Vagina (tissue), 2 donors: Measurements from ENCODE around the gene FSTL1. TPM values are rescaled to one million over a fixed set of nuclear protein-coding genes. Genes with fewer than 3 reads are reported as not detected.

Source experiments
- DNase-seq, 2 donors: peaks; one replicate each; pipeline ENCODE4 v3.0.0-alpha.2; 2017; ENCODE audit errors: extremely low spot score in 2 of 2
- H3K27ac ChIP-seq: fragments of 200-600 bp; sonication (generic); one replicate; pipeline ENCODE4 v1.5.1; 2019
- H3K27me3 ChIP-seq: fragments of 200-600 bp; sonication (generic); one replicate; pipeline ENCODE4 v1.5.1; 2019
- H3K36me3 ChIP-seq, 2 donors: fragments of 200-600 bp; sonication (generic); one replicate each; pipeline ENCODE4 v1.5.1; 2017 to 2019
- H3K4me1 ChIP-seq: fragments of 200-600 bp; sonication (generic); one replicate; pipeline ENCODE4 v1.5.1; 2019
- H3K4me3 ChIP-seq, 2 donors: fragments of 200-600 bp; sonication (generic); 1 replicate in 1 of 2; 2 replicates in 1 of 2; pipeline ENCODE4 v1.5.1; 2016 to 2019
- H3K9me3 ChIP-seq: fragments of 200-600 bp; sonication (generic); one replicate; pipeline ENCODE4 v1.5.1; 2019
- CTCF ChIP-seq, 3 experiments: fragments of 450-650 bp in 2 of 3; fragments of 200-600 bp in 1 of 3; sonication (generic) in 1 of 3; IDR thresholded peaks; one replicate each; pipeline ENCODE4 v1.5.1; 2017 to 2019; ENCODE audit warnings: antibody characterized with exemption in 3 of 3, mild to moderate bottlenecking in 2 of 3, moderate library complexity in 2 of 3
- POLR2A ChIP-seq, 2 donors: fragments of 450-650 bp; IDR thresholded peaks; one replicate each; pipeline ENCODE4 v1.6.1; 2017; ENCODE audit warnings: antibody characterized with exemption in 2 of 2, mild to moderate bottlenecking in 2 of 2, moderate library complexity in 2 of 2
- POLR2AphosphoS5 ChIP-seq, 2 donors: sonication (generic); formaldehyde crosslinking; IDR thresholded peaks; one replicate each; pipeline ENCODE4 v1.9.0; 2017; ENCODE audit warnings: antibody characterized with exemption in 2 of 2, mild to moderate bottlenecking in 2 of 2, low read depth in 1 of 2; ENCODE audit not compliant: insufficient read depth in 1 of 2
- intact Hi-C: fragments of 100-400 bp; cut with DNase I; formaldehyde crosslinking; loops from one replicate; pipeline ENCODE4 v1.15.1; 2023
- total RNA-seq: library from RNA; depleted of rRNA; stranded (reverse); fragments of >200 nt; gene quantifications from one replicate; pipeline ENCODE4 v1.2.3, GENCODE V29; 2016

FSTL1 gene
- total RNA-seq, 1 donor from 2014 or later: 387 TPM

- intact Hi-C loops: no loop called here
- no peaks in the 10 kb centered on the region for H3K27me3 ChIP-seq
- H3K36me3 ChIP-seq: peaks cover 0 to 49% of the 10 kb centered on the region in 2 donors
- no peak for DNase-seq
- TF ChIP-seq POLR2AphosphoS5 (IDR thresholded peaks at IDR 0.05; ENCODE audit: insufficient read depth in 1 of 2, low read depth in 1 of 2) (no peak), POLR2A (IDR thresholded peaks at IDR 0.05) (no peak), CTCF (IDR thresholded peaks at IDR 0.05) (no peak)
- H3K4me3 ChIP-seq: no peak overlapping the region
- no peaks in the 10 kb centered on the region for H3K9me3 ChIP-seq
- no peak overlapping the region for H3K27ac ChIP-seq
- no peaks in the 10 kb centered on the region for H3K4me1 ChIP-seq
Measured at GRCh38 chr3:120394347-120394746, 56.4 kb downstream of the FSTL1 start.

- H3K36me3 ChIP-seq: peaks cover 0 to 43% of the 10 kb centered on the region in 2 donors
- no peak for TF ChIP-seq CTCF (IDR thresholded peaks at IDR 0.05)
- no peak for TF ChIP-seq POLR2AphosphoS5 (IDR thresholded peaks at IDR 0.05; ENCODE audit: insufficient read depth in 1 of 2, low read depth in 1 of 2)
- no peak for TF ChIP-seq POLR2A (IDR thresholded peaks at IDR 0.05)
- no peak for DNase-seq
- intact Hi-C loops: no loop called here
- H3K4me1 ChIP-seq: no peaks in the 10 kb centered on the region
- no peak overlapping the region for H3K4me3 ChIP-seq
- no peaks in the 10 kb centered on the region for H3K9me3 ChIP-seq
- no peaks in the 10 kb centered on the region for H3K27me3 ChIP-seq
- no peak overlapping the region for H3K27ac ChIP-seq
Measured at GRCh38 chr3:120393761-120394160, 57.0 kb downstream of the FSTL1 start.

- Histone ChIP-seq H3K4me3 (no peak overlapping the region), H3K27me3 (no peaks in the 10 kb centered on the region), H3K4me1 (no peaks in the 10 kb centered on the region), H3K27ac (no peak overlapping the region), H3K36me3 (peaks cover 0 to 38% of the 10 kb centered on the region in 2 donors), H3K9me3 (no peaks in the 10 kb centered on the region)
- intact Hi-C loops: no loop called here
- TF ChIP-seq POLR2AphosphoS5 (IDR thresholded peaks at IDR 0.05; ENCODE audit: insufficient read depth in 1 of 2, low read depth in 1 of 2) (no peak), CTCF (IDR thresholded peaks at IDR 0.05) (no peak), POLR2A (IDR thresholded peaks at IDR 0.05) (no peak)
- no peak for DNase-seq
Measured at GRCh38 chr3:120393243-120393642, 57.5 kb downstream of the FSTL1 start.

GRCh38 chr3:120382941-120383447, 67.8 kb downstream of the FSTL1 start:
- intact Hi-C loops: no loop called here
- H3K4me3 ChIP-seq: no peak overlapping the region

More at GRCh38 chr3:120382941-120383447, 67.8 kb downstream of the FSTL1 start:
- Histone ChIP-seq H3K4me1 (no peaks in the 10 kb centered on the region), H3K36me3 (no peaks in the 10 kb centered on the region), H3K9me3 (no peaks in the 10 kb centered on the region), H3K27me3 (no peaks in the 10 kb centered on the region), H3K27ac (no peak overlapping the region)
- no peak for DNase-seq
- TF ChIP-seq CTCF (IDR thresholded peaks at IDR 0.05) (no peak), POLR2A (IDR thresholded peaks at IDR 0.05) (no peak), POLR2AphosphoS5 (IDR thresholded peaks at IDR 0.05; ENCODE audit: insufficient read depth in 1 of 2, low read depth in 1 of 2) (no peak)
